Thoracic aorta (tissue), 2 donors: ENCODE results near the gene ERLEC1. TPM values are rescaled to one million over a fixed set of nuclear protein-coding genes. Genes with fewer than 3 reads are reported as not detected.

Experiments used
- ATAC-seq: fragments of 150-250 bp; one replicate; pipeline ENCODE4 v1.8.0; 2017; ENCODE audit warnings: low read depth; ENCODE audit not compliant: insufficient number of reproducible peaks, low FRiP score
- DNase-seq: peaks from one replicate; pipeline ENCODE4 v3.0.0-alpha.2; 2020; ENCODE audit warnings: low spot score
- H3K27ac ChIP-seq, 2 donors: fragments of 200-600 bp; sonication (generic); 1 replicate in 1 of 2; 2 replicates in 1 of 2; pipeline ENCODE4 v1.5.1; 2016; ENCODE audit warnings: mild to moderate bottlenecking in 2 of 2, moderate library complexity in 2 of 2
- H3K27me3 ChIP-seq: fragments of 200-600 bp; sonication (generic); replicated peaks from 2 replicates; pipeline ENCODE4 v1.6.0; 2016; ENCODE audit warnings: mild to moderate bottlenecking; ENCODE audit not compliant: insufficient read depth
- H3K36me3 ChIP-seq: fragments of 200-600 bp; sonication (generic); one replicate; pipeline ENCODE4 v1.5.1; 2016
- H3K4me1 ChIP-seq, 2 donors: fragments of 200-600 bp; sonication (generic); 1 replicate in 1 of 2; 2 replicates in 1 of 2; pipeline versions ENCODE4 v1.5.1 to v1.6.0; 2016; ENCODE audit warnings: low read depth in 2 of 2, mild to moderate bottlenecking in 1 of 2; ENCODE audit not compliant: control insufficient read depth in 1 of 2
- H3K4me3 ChIP-seq: fragments of 200-600 bp; sonication (generic); 2 replicates; pipeline ENCODE4 v1.5.1; 2016; ENCODE audit warnings: mild to moderate bottlenecking
- H3K9me3 ChIP-seq: fragments of 200-600 bp; sonication (generic); 2 replicates; pipeline ENCODE4 v1.5.1; 2016
- CTCF ChIP-seq: fragments of 200-600 bp; sonication (generic); IDR thresholded peaks from one replicate; pipeline ENCODE4 v1.5.1; 2019; ENCODE audit warnings: antibody characterized with exemption
- total RNA-seq, 2 donors: library from RNA; depleted of rRNA; stranded (reverse); fragments of >200 nt; gene quantifications; one replicate each; pipeline versions ENCODE4 v1.1.0 to v1.2.3, GENCODE V29; 2016

The ERLEC1 gene
- total RNA-seq, 2 donors from 2014 or later = 50.3 to 88.5 TPM

DNA sequence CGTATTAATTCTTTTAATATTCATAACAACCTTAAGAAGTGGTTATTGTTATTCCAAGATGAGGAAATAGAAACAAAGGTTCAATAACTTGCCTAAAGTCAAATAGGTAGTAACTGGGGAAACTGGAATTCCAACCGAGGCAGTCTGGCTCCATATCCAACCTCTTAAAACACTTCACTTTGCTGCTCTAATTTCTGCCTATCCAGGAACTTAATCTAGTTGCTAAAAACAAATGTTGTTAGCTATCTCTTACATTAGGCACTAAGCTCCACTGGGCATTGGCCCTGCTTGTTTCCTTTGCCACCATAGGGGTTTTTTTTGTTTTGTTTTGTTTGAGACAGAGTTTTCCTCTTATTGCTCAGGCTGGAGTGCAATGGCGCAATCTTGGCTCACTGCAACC lies 24.8 kb downstream of the ERLEC1 start:
- Histone ChIP-seq H3K27ac (no peak overlapping the region), H3K27me3 (no peaks in the 10 kb centered on the region), H3K36me3 (peaks cover 65% of the 10 kb centered on the region), H3K9me3 (no peaks in the 10 kb centered on the region), H3K4me1 (no peaks in the 10 kb centered on the region), H3K4me3 (no peak overlapping the region)
- no peak for TF ChIP-seq CTCF
- no peak for ATAC-seq
- no peak for DNase-seq

GRCh38 chr2:53813151-53813550 lies 26.3 kb downstream of the ERLEC1 start:
- TF ChIP-seq CTCF = no peak
- Histone ChIP-seq H3K36me3 (peaks cover 57% of the 10 kb centered on the region), H3K4me1 (no peaks in the 10 kb centered on the region)

GRCh38 chr2:53818854-53819435 lies 32.1 kb downstream of the ERLEC1 start:
- H3K4me3 ChIP-seq = no peak overlapping the region
- H3K4me1 ChIP-seq = no peaks in the 10 kb centered on the region
- TF ChIP-seq CTCF = no peak
- no peaks in the 10 kb centered on the region for H3K9me3 ChIP-seq
- no peaks in the 10 kb centered on the region for H3K27me3 ChIP-seq
- DNase-seq = no peak
- H3K36me3 ChIP-seq = peaks cover 22% of the 10 kb centered on the region
- no peak overlapping the region for H3K27ac ChIP-seq
- ATAC-seq = no peak

More at GRCh38 chr2:53813151-53813550, 26.3 kb downstream of the ERLEC1 start:
- Histone ChIP-seq H3K27ac (no peak overlapping the region), H3K9me3 (no peaks in the 10 kb centered on the region), H3K27me3 (no peaks in the 10 kb centered on the region), H3K4me3 (no peak overlapping the region)
- DNase-seq = no peak
- no peak for ATAC-seq

GRCh38 chr2:53819634-53820033 lies 32.8 kb downstream of the ERLEC1 start:
- H3K27me3 ChIP-seq = no peaks in the 10 kb centered on the region
- no peaks in the 10 kb centered on the region for H3K9me3 ChIP-seq
- no peak overlapping the region for H3K27ac ChIP-seq
- peaks cover 21% of the 10 kb centered on the region for H3K36me3 ChIP-seq
- no peak overlapping the region for H3K4me3 ChIP-seq
- ATAC-seq (no peak), DNase-seq (no peak)
- no peak for TF ChIP-seq CTCF
- H3K4me1 ChIP-seq = no peaks in the 10 kb centered on the region

DNA sequence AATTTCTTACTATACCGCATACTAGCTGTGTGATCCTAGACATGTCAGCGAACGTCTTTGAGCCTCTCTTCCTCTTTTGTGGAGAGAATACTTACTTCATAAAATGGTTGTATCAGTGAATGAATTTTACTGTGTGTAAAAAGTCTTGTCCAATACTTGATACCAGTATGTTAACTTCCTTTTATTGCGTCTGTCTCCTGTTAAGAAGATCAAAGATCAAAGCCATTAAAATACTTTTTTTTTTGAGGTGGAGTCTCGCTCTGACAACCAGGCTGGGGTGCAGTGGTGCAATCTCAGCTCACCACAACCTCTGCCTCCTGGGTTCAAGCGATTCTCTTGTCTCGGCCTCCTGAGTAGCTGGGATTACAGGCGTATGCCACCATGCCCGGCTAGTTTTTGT lies 33.2 kb downstream of the ERLEC1 start:
- Histone ChIP-seq H3K9me3 (no peaks in the 10 kb centered on the region), H3K36me3 (peaks cover 21% of the 10 kb centered on the region), H3K4me3 (no peak overlapping the region), H3K27me3 (no peaks in the 10 kb centered on the region), H3K27ac (no peak overlapping the region), H3K4me1 (no peaks in the 10 kb centered on the region)
- no peak for ATAC-seq
- DNase-seq = no peak
- no peak for TF ChIP-seq CTCF
